CD1c-positive myeloid dendritic cell (primary cell): Measurements from ENCODE around the gene STAC2.

Source experiments
- DNase-seq: peaks from one replicate; pipeline ENCODE4 v3.0.0-alpha.2; 2016; ENCODE audit errors: extremely low spot score

Gene STAC2

DNA sequence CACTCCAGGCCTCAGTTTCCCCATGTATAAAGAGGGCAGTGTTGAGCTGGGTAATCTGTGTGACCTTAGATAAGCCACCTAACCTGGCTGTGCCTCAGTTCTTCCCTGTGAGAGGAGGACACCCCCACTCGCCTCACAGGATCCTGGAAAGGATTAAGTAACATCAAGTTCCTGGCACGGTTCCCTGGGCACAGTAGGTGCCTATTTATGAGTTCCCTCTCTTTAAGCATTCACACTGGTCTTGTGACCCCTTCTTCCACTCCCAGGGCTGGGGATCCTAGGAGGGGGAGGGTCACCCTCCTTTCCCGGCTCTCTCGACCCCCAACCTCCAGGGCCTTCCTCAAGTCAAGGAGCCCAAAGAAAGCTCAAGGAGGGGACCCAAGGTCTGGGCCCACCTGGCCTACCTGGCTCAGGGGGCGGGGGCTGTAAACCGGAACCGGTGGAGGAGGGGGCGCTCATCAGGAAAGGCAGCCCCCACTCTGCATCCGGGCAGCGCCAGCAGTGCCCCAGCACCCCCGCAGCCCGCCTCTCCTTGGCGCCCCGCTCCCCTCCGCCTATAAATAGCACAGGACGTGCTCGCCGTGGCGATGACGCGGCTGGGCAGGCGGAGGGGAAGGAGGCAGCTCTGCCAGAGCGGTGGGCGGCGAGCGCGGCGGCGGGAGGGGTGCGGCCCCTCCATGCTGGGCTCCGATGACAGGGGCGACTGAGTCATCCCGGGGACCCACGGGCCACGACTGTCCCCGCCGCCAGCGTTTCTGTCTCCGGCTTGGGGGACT is 16.2 kb downstream of the STAC2 start:
- peak; percentile 88 for DNase-seq

GRCh38 chr17:39208893-39209292 is 16.9 kb downstream of the STAC2 start:
- DNase-seq = no peak

- peak; percentile 40 for DNase-seq
Observed at GRCh38 chr17:39208136-39208535, 17.6 kb downstream of the STAC2 start.

DNA sequence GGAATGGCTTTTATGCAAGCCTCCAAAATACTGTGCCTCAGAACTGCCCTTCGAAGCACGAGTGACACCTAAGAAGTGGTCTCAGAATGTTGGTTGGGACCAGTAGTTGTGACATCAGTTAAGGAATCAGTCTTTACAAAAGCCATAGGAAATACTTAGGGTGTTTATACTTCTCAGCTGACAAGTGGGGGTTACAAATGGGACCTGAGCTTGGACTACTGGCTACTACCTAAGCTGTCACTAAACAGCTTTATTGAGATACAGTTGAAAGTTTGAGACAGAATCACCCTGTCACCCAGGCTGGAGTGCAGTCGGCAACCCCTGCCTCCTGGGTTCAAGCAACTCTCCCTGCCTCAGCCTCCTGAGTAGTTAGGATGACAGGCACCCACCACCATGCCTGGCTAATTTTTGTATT is 20.6 kb downstream of the STAC2 start:
- DNase-seq = no peak

DNA sequence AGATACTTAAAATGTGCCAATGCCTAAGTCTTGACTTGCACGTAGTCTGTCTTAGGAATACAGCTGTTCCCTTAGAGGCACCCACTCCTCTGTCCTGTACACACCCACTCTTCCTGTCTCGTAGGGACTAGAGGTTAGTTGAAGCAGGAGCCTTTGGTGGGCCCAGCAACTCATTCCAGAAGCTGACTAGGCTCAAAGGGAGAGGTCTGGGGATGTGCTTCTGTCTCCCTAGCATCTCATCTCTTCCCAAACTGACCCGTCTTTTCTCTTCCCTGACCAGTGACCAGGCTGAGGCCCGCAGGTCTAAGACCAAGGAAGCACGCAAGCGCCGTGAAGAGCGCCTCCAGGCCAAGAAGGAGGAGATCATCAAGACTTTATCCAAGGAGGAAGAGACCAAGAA is 21.5 kb downstream of the STAC2 start:
- DNase-seq = no peak

- no peak for DNase-seq
Observed at GRCh38 chr17:39200957-39201510, 24.7 kb downstream of the STAC2 start.

DNA sequence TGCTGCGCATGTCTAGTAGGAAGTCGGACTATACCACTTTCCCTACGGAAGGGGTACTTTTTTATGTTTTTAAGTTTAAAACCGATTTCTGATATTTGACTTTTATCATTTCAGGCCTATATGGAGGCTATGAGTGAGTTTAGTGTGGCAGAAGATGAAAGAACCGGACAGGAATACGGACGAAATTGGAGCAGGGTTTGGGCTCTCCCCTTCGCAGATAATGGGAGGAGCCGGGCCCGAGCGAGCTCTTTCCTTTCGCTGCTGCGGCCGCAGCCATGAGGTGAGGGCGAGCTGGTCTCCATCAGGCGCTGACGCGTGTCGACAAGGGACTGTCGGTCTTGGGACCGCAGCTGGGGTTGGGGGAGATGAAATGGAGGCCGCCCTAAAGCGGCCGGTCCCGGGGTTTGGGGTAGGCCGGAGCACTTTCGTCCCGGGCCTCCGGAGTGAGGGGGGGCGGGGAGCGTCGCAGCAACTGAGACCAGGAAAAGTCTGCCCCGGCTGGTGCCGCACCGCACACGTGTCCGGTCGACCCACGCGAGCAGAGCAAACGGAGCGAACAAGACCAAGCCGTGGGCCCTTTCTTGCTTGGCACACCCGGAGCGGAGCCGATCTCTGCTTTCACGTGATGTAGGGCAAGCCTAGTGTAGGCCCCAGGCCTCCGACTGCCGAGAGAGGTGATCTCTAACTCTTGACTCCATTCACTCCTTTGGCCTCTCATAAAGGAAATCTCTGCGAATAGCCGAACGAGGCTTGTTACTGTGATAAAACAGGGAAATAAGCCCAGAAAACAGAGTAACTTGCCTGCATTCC is 25.5 kb downstream of the STAC2 start, which contains the start of gene RPL19:
RPL19 (plus strand) TSS at position 214 of the 810 bp plus-strand sequence; CDS start at position 276, 62 bp downstream.
- peak; percentile 37 for DNase-seq

GRCh38 chr17:39199820-39200069 is 26.0 kb downstream of the STAC2 start:
- peak; percentile 97 for DNase-seq

- DNase-seq = peak; percentile 79
Observed at GRCh38 chr17:39198186-39198566, 27.6 kb downstream of the STAC2 start.

GRCh38 chr17:39197380-39198185 is 28.2 kb downstream of the STAC2 start, which contains the start of gene CACNB1:
Gene CACNB1, minus strand, starts transcription at chr17:39197669. Its CDS starts 174 bp downstream, at chr17:39197495.
- DNase-seq = peak; percentile 21

DNA sequence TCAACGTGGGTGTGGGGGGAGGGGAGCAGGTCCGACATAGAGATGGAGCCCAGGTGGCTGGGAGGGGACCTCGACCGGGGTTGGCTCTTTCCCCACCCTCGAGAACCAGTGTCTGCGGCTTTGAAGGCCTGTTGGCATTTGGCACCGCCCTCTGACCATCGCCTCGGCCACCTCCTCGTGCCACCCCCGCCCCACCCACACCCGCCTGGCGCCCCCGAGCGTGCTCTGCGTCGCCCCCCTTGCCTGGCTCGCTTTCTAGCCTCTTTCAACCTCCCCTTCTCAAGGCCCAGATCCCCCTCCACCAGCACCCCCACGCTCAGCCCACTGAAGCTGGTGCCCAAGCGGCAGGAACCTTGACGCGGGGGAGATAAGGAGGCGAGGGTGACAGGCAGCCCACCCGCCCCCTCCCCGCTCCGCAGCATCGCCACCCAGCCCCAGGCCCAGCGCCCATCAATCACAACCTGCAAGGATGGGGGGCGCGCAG is 28.9 kb downstream of the STAC2 start:
- DNase-seq = no peak

DNA sequence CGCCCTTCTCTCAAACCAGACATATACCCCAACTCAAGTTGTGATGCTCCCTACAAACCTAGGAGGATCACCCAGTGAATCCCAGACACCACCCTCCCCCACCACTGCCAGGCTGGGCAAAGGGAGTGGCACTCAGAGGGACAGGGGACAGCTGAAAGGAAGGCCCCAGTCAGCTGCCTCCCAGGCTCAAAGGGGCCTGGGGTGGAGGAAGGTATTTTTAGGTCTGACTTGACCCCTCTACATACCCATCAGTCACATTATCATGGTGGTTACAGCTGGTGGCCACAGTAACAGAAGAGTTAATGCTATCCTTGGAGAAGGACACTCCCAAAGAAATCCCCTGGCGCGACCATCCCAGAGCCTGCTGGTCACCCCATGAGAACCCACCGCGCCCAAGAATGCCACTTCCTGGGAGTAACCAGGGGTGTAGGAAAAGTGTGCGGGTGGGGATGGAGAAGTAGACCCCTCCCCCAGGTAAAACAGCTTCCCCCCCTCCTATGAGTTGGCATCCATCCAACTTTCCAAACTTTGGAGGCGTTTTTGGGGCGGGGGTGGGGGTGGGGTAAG is 29.4 kb downstream of the STAC2 start:
- no peak for DNase-seq

- DNase-seq = no peak
Observed at GRCh38 chr17:39195568-39196160, 30.1 kb downstream of the STAC2 start.

GRCh38 chr17:39194985-39195524 is 30.7 kb downstream of the STAC2 start:
- DNase-seq = no peak

DNA sequence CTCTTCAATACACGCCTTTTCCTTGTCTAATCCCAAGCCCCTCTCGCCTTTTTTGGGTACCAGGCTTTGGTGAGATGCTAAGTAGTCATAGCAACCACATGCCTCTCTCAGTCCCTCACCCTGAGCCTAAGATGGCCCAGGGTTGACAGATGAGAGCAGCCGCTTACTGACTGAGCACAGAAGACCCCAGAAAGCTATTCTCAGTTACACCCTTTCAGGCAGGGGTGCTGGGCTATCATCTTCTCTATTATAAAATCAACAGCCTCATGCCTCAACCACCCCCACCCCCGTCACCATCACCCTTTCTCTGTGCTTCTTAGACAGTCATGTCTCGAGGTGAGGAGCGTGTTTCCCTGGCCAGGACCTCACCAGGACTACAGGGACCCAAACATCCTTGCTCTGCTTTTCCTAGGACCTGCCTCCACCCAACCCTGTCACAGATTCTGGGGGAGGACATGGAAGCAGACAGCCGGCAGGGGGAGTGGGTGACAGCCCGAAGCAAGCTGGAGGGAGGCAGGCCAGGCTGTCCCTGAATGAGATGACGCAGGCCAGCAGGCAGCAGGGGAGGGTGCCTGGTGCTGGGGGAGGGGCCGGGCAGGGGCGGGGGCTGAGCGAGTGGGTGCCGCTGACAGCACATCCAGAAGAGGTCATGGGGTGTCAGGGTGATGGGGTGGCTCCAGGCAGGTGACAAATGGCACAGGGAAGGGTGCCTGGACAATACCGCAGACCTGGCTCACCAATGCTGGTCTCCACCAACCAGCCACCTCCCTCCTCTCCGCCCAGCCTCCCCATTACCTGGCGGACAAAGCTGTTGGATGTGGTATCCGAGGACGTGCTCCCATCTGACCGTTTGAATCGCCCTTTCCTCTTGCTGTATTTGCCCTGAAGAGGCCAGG is 31.4 kb downstream of the STAC2 start:
- no peak for DNase-seq

DNA sequence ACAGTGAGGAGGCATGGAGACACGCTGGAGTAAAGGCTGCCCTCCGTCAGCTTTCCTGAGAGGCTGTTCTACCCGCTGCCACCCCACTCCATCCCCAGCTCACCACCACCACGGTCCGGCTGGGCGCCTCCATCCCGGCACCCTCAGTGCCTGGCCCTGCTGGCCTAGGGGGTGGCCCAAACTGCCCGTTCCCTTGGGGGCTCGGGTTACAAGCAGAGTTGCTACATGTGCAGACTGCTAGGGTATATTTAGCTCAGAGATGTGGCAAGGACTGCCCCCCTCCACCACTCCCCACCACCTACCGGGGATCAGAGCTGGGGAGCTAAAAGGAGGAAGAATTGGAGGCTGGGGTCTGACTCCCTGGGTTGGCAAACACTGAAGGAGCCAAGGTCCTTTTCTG is 32.4 kb downstream of the STAC2 start:
- DNase-seq = no peak

DNA sequence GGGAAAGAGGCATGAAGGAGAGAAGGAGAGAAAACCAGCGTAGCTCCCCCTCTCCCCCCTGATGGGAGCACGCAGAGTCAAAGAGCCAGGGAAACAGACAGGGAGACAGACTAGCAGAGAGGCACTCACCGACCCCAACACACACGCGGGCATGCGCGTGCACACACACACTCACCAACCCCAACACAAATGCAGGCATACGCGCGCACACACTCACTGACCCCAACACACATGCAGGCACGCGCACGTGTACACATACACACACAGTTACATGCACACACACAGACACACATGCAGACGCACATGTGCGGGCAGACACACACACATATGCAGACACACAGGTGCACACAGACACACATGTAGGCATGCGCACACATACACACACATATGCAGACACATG is 32.8 kb downstream of the STAC2 start:
- no peak for DNase-seq

GRCh38 chr17:39191750-39192510 is 33.8 kb downstream of the STAC2 start:
- no peak for DNase-seq
